ENCODE data around the gene EPS8.

GRCh38 chr12:15710860-15711510 is 78.2 kb downstream of the EPS8 start:
- TF ChIP-seq CTCF (IDR thresholded peaks at IDR 0.05; ENCODE audit: low read length), result no peak
- TF ChIP-seq EZH2 (IDR thresholded peaks at IDR 0.05; ENCODE audit: borderline replicate concordance, low read length), result no peak

Measured in OCI-LY1 (cell line).